ENCODE results near the gene NAV2.

DNA sequence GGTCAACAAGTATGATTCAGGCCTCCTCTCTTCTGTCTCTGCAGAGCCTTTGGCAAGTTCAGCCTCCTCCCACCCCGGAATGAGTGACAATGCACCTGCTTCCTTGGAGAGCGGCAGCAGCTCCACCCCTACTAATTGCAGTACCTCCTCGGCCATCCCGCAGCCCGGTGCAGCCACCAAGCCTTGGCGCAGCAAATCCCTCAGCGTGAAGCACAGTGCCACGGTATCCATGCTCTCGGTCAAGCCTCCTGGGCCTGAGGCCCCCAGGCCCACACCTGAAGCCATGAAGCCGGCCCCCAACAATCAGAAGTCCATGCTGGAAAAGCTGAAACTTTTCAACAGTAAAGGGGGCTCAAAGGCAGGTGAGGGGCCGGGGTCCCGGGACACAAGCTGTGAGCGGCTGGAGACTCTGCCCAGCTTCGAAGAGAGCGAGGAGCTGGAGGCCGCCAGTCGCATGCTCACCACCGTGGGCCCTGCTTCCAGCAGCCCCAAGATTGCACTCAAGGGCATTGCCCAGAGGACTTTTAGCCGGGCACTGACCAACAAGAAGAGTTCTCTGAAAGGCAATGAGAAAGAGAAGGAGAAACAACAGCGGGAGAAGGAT is 220.6 kb downstream of the NAV2 start:
- TF ChIP-seq, protein P1, sequence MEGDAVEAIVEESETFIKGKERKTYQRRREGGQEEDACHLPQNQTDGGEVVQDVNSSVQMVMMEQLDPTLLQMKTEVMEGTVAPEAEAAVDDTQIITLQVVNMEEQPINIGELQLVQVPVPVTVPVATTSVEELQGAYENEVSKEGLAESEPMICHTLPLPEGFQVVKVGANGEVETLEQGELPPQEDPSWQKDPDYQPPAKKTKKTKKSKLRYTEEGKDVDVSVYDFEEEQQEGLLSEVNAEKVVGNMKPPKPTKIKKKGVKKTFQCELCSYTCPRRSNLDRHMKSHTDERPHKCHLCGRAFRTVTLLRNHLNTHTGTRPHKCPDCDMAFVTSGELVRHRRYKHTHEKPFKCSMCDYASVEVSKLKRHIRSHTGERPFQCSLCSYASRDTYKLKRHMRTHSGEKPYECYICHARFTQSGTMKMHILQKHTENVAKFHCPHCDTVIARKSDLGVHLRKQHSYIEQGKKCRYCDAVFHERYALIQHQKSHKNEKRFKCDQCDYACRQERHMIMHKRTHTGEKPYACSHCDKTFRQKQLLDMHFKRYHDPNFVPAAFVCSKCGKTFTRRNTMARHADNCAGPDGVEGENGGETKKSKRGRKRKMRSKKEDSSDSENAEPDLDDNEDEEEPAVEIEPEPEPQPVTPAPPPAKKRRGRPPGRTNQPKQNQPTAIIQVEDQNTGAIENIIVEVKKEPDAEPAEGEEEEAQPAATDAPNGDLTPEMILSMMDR (conservative IDR thresholded peaks at IDR 0.05): no peak
- TF ChIP-seq EZH2 (IDR thresholded peaks at IDR 0.05; ENCODE audit: low read depth): no peak

All from PC-9 (cell line).